HepG2 (cell line): ENCODE measurements around the gene BBOF1. TPM values are rescaled to one million over a fixed set of nuclear protein-coding genes. Genes with fewer than 3 reads are reported as not detected.

Source experiments
- ASH2L ChIP-seq: fragments of 300-600, 200-600 bp; sonication (generic); IDR thresholded peaks from 2 replicates; pipeline ENCODE4 v1.7.0; 2017; ENCODE audit warnings: low read depth, mild to moderate bottlenecking, moderate library complexity, mixed read lengths, low read length; ENCODE audit not compliant: insufficient read length
- CHCHD3 ChIP-seq: sonication (generic); formaldehyde crosslinking; IDR thresholded peaks from 2 replicates; pipeline ENCODE4 v1.8.0; 2022; ENCODE audit warnings: mild to moderate bottlenecking, missing genetic modification reagents, moderate library complexity
- CSRNP1 ChIP-seq: sonication (generic); formaldehyde crosslinking; IDR thresholded peaks from 2 replicates; pipeline ENCODE4 v1.8.1; 2023; ENCODE audit warnings: mild to moderate bottlenecking, missing genetic modification reagents
- DPF2 ChIP-seq: sonication (generic); formaldehyde crosslinking; IDR thresholded peaks from 2 replicates; pipeline ENCODE4 v1.4.0; 2020; ENCODE audit warnings: mild to moderate bottlenecking, low read depth, missing genetic modification reagents, borderline replicate concordance
- HIC2 ChIP-seq: sonication (generic); formaldehyde crosslinking; IDR thresholded peaks from 2 replicates; pipeline ENCODE4 v1.9.0; 2022; ENCODE audit warnings: low read depth, missing genetic modification reagents
- HNF1B ChIP-seq: sonication (generic); formaldehyde crosslinking; IDR thresholded peaks from 2 replicates; pipeline ENCODE4 v1.5.1; 2020; ENCODE audit warnings: mild to moderate bottlenecking, moderate library complexity, missing genetic modification reagents
- IKZF1 ChIP-seq: fragments of 450-650 bp; IDR thresholded peaks from 2 replicates; pipeline ENCODE4 v1.7.1; 2016
- IRX3 ChIP-seq: sonication (generic); formaldehyde crosslinking; IDR thresholded peaks from 2 replicates; pipeline ENCODE4 v1.8.1; 2023; ENCODE audit warnings: mild to moderate bottlenecking, low read depth, missing genetic modification reagents, borderline replicate concordance
- ISX ChIP-seq: sonication (generic); formaldehyde crosslinking; conservative IDR thresholded peaks from 2 replicates; pipeline ENCODE4 v1.5.0; 2020; ENCODE audit warnings: missing genetic modification reagents
- KAT8 ChIP-seq: IDR thresholded peaks from 2 replicates; pipeline ENCODE4 v1.6.1; 2016; ENCODE audit warnings: missing genetic modification reagents, missing compliant biosample characterization
- KDM6A ChIP-seq: IDR thresholded peaks from 2 replicates; pipeline ENCODE4 v1.6.1; 2016; ENCODE audit warnings: low read depth
- MAFK ChIP-seq, 2 experiments: IDR thresholded peaks in 1 of 2; conservative IDR thresholded peaks in 1 of 2; 2 replicates each; pipeline ENCODE4 v1.6.1; 2011; ENCODE audit warnings: improper control_type of control experiment in 2 of 2, low read length in 2 of 2
- MTERF4 ChIP-seq: sonication (generic); formaldehyde crosslinking; IDR thresholded peaks from 2 replicates; pipeline ENCODE4 v1.8.0; 2023; ENCODE audit warnings: mild to moderate bottlenecking, missing genetic modification reagents
- NFE2 ChIP-seq: sonication (generic); formaldehyde crosslinking; IDR thresholded peaks from 2 replicates; pipeline ENCODE4 v1.4.0; 2020; ENCODE audit warnings: missing genetic modification reagents
- PAWR ChIP-seq: sonication (generic); formaldehyde crosslinking; IDR thresholded peaks from 2 replicates; pipeline ENCODE4 v1.4.0; 2020; ENCODE audit warnings: missing genetic modification reagents, mild to moderate bottlenecking, borderline replicate concordance
- TAF15 ChIP-seq: fragments of 200-400 bp; formaldehyde crosslinking; IDR thresholded peaks from one replicate; pipeline ENCODE4 v1.6.1; 2018; ENCODE audit warnings: mild to moderate bottlenecking, low read depth, low read length; ENCODE audit not compliant: poor library complexity, severe bottlenecking
- TRIM22 ChIP-seq: fragments of 450-650 bp; IDR thresholded peaks from 2 replicates; pipeline ENCODE4 v1.6.1; 2017
- ZBTB25 ChIP-seq: IDR thresholded peaks from 2 replicates; pipeline ENCODE4 v1.6.1; 2018; ENCODE audit warnings: missing genetic modification reagents
- ZNF180 ChIP-seq: sonication (generic); formaldehyde crosslinking; IDR thresholded peaks from 2 replicates; pipeline ENCODE4 v1.4.0; 2020; ENCODE audit warnings: low read depth, missing genetic modification reagents, borderline replicate concordance
- ZNF772 ChIP-seq: sonication (generic); formaldehyde crosslinking; IDR thresholded peaks from 2 replicates; pipeline ENCODE4 v1.5.0; 2020; ENCODE audit warnings: mild to moderate bottlenecking, missing genetic modification reagents
- ZNF782 ChIP-seq: sonication (generic); formaldehyde crosslinking; IDR thresholded peaks from 2 replicates; pipeline ENCODE4 v1.4.0; 2020; ENCODE audit warnings: missing genetic modification reagents, mild to moderate bottlenecking, borderline replicate concordance
- ZSCAN20 ChIP-seq: sonication (generic); formaldehyde crosslinking; IDR thresholded peaks from 2 replicates; pipeline ENCODE4 v1.4.0; 2020; ENCODE audit warnings: missing genetic modification reagents, mild to moderate bottlenecking, borderline replicate concordance
- polyA plus RNA-seq, 8 experiments: library from polyadenylated mRNA; depleted of rRNA in 3 of 8; stranded (reverse) in 7 of 8; unstranded in 1 of 8; fragments of >200 nt; fragmentation: Illumina TruSeq in 4 of 8; extraction: Trizol in 4 of 8; gene quantifications; 2 replicates each; pipeline versions ENCODE4 v1.2.1 to v1.2.3, GENCODE V29; 2011 to 2016; ENCODE audit warnings: low read depth in 4 of 8, missing spikeins in 1 of 8, mixed read lengths in 1 of 8; ENCODE audit not compliant: insufficient read depth in 1 of 8
- total RNA-seq, 5 experiments: library from RNA; depleted of rRNA; stranded (reverse); fragments of >200 nt; fragmentation: Illumina TruSeq; extraction: Trizol; gene quantifications; 2 replicates each; pipeline ENCODE4 v1.2.3, GENCODE V29; 2016; ENCODE audit warnings: low read depth in 1 of 5

Gene BBOF1
- total and polyA plus RNA-seq, 2 of the 13 experiments (the other 11 are each of a cell fraction or from before 2014, with no cell fraction given), result 1.6 to 2.3 TPM

GRCh38 chr14:73995977-73996378, 23.2 kb upstream of the BBOF1 start (continued):
- TF ChIP-seq HIC2 (CRISPR knock-in tag) (no peak; the same call in 1 of the 2 replicates), ZSCAN20 (CRISPR knock-in tag) (no peak), HNF1B (CRISPR knock-in tag) (no peak; the same call in none of the 2 replicates), TAF15 (no peak), NFE2 (CRISPR knock-in tag) (0 out of 2 replicates have a peak, but pooled peaks have one; percentile 28), KAT8 (CRISPR knock-in tag) (0 out of 2 replicates have a peak, but pooled peaks have one; percentile 20), ZBTB25 (CRISPR knock-in tag) (no peak), MAFK (conservative IDR thresholded peaks at IDR 0.05 in 1 of 2, IDR thresholded peaks at IDR 0.05 in 1 of 2; ENCODE audit: low read length in 2 of 2) (no peak), ZNF782 (CRISPR knock-in tag) (no peak), ZNF772 (CRISPR knock-in tag) (peak; percentile 51; the same call in 1 of the 2 replicates), TRIM22 (no peak), MTERF4 (CRISPR knock-in tag) (no peak), DPF2 (CRISPR knock-in tag) (peak; percentile 32; the same call in 1 of the 2 replicates), PAWR (CRISPR knock-in tag) (no peak), IKZF1 (no peak), CHCHD3 (no peak), ISX (CRISPR knock-in tag) (no peak), KDM6A (CRISPR knock-in tag) (peak; percentile 68), ZNF180 (CRISPR knock-in tag) (no peak), CSRNP1 (CRISPR knock-in tag) (0 out of 2 replicates have a peak, but pooled peaks have one; percentile 16), IRX3 (CRISPR knock-in tag) (no peak), ASH2L (no peak)
